ENCODE data around the gene ZNF892.
"Not testable (repeated sequence)": the region's sequence is repeated elsewhere in the genome, so short reads cannot be mapped to it uniquely, and the experiment has no call there.

The ZNF892 gene

DNA sequence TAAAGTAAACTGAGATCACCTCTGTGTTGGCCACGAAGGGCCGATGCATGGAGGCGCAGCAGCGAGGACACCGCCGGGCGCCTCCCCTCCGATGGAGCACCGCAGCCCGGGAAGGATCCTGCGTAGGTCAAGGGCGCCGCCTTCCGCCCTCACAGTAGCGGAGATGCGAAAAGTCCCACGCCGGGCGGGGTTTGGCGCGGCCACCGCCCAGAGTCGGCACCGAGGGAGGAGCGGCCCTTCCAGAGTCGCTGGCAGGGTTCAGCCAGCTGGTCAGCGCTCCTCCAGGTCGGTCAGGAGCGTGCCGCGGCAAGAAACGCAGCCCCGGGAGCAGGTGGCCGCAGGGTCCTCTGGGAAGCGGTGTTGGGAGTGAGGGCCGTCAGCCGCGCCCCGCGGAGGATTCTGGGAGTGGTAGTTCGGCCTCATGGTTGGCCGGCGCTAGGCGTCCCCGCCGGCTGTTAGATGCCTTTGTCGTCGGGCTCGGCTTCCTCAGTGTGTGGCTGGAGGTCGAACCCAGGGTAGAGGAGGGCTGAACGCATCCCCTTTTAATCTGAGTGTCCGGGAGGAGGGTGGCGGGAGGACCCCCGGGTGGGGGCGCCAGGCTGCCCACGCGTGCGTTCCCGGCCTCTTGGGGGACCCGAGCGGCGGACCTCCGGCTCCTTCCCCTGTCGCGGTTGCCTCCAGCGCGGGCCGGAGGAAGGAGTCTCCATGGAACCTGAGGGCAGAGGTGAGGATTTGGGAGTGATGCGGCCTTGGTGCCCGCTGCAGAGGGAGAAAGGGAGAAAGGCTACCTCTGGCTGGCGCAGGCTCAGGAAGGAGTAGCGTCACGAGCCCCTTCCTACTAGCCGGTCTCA lies at the start of gene ZNF892:
Gene ZNF892, plus strand, starts transcription at position 411 of the 851 bp plus-strand sequence. Its CDS starts 295 bp downstream, at position 706.
- DNase-seq (ENCODE audit: insufficient read length, low spot score): peak; percentile 98
- FAIRE-seq: peak; percentile 97

DNA sequence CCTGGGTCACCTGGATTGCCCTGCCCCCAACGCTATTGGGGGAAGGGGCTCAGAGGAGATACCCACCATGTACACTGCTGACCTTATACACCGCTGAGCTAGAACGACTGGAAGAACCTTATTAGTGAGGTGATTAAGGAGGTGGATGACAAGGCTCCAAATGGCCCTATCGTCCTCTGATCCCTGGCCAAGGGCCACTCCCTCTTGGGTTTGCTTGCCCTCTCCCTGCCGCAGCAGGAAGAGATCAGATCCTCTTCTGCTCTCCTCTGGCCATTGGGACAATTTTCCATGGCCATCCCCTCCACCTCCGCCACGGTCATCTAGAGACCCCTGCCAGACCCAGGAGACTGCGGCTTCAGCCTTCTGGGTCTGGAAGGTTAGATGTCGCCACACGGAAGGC lies 48.9 kb upstream of the ZNF892 start:
- DNase-seq (ENCODE audit: insufficient read length, low spot score) (no peak), FAIRE-seq (no peak)

DNA sequence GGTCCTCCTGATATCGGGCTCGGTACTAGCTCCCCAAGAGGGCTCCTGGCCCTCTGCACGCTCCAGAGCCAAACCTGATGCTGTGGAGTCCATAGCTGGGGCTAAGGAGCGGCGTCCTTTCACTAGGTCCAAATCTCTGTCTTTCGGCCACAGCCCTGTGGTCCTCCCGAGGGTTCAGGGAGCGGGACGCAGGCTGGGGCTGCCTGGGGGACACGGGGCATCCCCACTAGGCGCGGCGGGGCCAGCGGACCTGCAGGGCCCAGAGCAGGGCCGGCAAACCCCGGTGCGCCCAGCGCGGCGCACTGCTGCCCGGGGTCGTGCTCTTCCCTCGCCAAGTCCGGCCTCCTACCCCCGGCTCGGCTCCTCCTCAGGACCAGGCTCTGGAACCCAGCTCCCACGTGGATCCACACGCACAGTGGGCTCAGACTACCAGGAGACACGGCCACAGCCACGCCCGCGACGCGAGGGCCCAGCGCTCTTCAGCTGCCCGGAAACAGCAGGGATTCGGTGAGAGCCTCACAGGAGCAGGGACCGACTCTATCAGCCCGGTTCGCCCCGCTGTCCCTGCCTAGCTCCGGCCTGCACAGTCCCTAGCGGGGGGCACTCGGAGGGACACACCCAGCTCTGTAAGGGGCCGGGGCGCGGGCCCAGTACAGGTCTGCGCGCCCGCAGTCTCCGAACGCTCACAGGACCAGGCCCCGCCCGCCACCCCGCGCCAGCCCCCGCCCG lies 48.3 kb upstream of the ZNF892 start:
- FAIRE-seq (no peak), DNase-seq (ENCODE audit: insufficient read length, low spot score) (peak; percentile 48)

DNA sequence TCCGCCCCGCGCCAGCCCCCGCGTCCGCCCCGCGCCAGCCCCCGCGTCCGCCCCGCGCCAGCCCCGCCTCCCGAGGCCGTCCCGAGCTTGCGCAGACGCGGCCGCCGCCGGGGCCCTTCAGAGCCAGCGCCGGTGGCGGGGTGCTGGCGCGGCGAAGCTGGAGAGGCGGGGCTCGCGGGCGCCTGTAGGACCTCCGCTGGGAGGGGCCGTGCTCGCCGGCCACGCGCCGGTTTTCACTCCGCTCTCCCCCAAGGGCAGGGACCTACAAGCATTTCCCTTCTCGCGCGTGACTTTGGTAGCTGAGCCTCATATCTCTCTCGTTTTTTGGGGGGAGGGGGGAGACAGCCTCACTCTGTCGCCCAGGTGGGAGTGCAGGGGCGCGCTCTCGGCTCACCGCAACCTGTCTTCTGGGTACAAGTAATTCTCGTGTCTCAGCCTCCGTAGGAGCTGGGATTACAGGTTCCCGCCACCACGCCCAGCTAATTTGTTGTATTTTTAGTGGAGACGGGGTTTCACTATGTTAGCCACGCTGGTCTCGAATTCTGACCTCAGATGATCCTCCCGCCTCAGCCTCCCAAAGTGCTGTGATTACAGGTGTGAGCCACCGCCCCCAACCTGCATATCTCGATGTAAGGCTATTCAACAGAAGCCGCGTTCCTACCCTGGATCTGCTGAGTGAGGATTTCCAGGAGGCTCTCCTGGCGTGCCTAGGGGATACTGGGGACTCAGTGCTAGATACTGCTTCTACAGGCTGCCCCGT lies 47.5 kb upstream of the ZNF892 start, which contains the start of gene ZNF514:
Gene ZNF514, minus strand, starts transcription at position 159 of the 760 bp plus-strand sequence. CDS start 6,595 bp downstream, outside the sequence.
- FAIRE-seq (peak; percentile 4), DNase-seq (ENCODE audit: insufficient read length, low spot score) (peak; percentile 71)

DNA sequence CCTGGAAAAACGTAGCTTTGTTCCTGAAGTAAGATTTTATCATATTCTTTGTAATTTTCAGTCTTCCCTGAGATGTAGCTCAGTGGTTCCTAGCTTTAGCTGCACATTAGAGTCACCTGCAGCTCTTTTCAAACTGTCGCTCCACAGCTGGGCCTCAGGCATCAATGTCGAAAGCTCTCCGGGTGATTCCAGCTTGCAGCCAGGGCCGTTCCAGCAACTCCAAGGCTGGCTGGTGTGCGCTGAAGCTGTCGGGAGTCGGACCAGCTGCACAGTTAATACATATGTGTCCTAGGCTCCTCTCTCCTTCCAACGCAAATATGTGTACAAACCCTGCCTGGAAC lies 42.3 kb upstream of the ZNF892 start:
- DNase-seq (ENCODE audit: insufficient read length, low spot score) (no peak), FAIRE-seq (no peak)

DNA sequence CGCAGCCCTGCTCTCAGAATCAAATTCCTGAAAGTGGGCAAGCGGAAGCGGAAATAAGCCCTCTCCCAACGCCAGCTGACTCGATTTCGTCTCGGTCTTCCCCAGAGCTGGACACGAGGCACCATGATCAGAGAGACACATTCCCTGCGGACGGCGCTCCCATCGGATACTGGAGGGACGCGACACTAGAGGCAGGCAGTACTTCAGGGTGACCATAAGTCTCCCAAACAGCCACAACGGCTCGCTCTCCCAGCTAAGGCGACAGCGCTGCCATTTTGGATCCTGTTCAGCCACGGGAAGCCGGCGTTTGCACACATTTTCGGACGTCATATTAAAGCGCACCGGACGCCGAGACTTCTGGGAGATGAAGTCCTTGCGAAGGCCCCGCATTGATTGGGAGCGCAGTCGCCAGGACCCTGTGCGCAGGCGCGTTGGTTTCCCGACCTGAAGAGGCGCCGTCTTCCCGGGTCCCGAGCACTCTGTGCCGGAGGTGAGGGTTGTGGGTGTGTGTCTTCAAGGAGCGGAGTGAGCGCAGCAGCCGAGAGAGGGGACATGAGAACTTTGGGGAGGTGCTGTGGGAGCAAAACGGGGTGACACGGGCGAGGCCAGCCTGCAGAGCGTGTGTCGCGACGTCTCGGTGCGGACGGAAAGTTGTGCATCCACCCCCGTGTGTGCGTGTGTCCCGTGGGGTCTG lies 41.8 kb upstream of the ZNF892 start, which contains the start of gene ZNF2:
Gene ZNF2, plus strand, starts transcription at position 439 of the 694 bp plus-strand sequence. CDS start 10,418 bp downstream, outside the sequence.
- peak; percentile 100 for DNase-seq (ENCODE audit: insufficient read length, low spot score)
- FAIRE-seq: peak; percentile 89

DNA sequence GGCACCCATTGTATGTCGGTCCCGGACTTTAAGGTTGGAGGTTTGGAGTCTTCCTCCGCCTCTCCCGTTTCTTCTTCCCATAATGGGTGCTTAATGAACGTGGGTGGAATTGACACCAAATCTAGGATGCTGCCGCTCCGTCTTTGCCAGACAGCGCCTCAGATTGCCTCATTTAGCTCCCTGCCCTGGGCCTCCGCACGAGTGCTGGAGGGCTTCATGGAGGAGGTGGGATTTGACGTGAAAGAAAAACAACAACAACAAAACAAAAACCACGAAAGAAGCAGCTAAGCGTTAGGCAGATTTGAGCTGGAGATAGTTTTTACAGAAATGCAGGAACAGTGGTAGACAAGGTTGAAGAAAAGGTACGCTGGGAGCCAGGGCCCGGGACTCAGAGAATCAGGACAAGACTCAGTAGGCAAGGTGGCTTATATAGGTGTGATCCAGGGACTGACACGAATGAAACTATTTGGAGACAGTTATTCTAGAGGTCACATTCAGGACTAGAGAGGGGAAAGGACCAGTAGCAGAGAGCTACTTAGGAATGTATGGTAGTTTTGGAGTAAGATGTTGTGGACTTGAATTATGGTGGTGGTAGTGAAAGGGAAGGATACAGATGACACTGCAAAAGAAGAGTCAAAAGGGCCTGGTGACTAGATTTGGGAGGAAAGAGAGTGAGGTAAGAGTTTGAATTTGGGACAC lies 41.1 kb upstream of the ZNF892 start:
- DNase-seq (ENCODE audit: insufficient read length, low spot score): no peak
- peak; percentile 86 for FAIRE-seq

DNA sequence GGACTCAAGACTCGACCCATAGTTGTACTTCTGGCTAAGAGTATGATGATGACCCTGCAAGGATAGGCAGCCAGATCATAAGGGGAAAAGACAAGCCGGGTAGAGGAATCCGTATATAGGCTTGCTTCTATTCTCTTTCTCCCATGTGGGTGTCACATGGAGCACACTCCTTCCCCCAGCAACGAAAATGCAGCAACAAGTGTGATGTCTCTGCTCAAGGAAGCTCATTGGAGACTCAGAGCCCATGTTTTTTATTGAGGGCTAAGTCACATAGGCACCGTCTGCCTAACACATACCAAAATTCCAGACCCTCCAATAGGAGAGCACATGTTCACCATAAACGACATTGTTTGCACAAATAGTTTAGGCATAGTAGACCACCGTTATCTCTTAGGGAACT lies 35.4 kb upstream of the ZNF892 start:
- DNase-seq (ENCODE audit: insufficient read length, low spot score) (no peak), FAIRE-seq (no peak)

DNA sequence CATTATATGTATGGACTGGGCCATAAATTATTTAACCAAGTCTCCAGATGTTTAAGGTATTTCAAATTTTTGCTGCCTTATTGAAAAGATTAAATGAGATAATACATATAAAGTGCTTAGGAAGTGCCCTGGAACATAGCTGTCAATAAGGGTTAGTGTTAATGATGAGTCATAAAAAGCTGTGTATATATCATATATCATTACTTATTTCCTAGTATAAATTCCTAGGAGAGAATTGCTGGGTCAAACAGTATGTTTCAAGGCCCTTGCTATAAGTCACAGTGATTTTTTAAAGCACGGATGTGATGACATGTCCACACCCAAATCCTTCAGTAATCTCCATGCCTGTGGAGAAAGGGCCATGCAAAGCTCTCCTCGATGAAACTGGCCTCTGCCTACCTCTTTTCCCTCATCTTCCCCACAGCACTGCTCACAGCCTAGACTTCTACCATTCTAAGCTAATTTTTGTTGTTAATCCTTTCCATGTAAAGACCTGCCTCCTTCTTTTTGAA lies 33.2 kb upstream of the ZNF892 start:
- FAIRE-seq (no peak), DNase-seq (ENCODE audit: insufficient read length, low spot score) (no peak)

DNA sequence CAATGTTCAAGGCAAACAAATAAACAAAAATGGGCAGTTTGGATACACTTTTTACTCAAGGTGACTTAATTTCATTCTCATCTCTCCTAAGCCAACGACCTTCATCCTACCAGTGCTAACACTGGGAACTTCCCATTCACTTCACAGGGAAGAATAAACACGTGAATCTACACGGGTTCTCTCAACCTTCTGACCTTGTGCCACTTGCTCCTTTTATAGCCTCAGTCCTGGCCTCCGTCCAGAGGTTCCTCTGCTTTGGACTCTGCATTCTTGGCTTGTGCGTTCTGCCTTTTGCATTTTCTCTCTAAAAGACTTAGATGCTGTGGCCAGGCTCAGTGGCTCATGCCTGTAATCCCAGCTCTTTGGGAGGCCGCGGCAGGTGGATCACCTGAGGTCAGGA lies 27.9 kb upstream of the ZNF892 start:
- FAIRE-seq (no peak), DNase-seq (ENCODE audit: insufficient read length, low spot score) (no peak)

DNA sequence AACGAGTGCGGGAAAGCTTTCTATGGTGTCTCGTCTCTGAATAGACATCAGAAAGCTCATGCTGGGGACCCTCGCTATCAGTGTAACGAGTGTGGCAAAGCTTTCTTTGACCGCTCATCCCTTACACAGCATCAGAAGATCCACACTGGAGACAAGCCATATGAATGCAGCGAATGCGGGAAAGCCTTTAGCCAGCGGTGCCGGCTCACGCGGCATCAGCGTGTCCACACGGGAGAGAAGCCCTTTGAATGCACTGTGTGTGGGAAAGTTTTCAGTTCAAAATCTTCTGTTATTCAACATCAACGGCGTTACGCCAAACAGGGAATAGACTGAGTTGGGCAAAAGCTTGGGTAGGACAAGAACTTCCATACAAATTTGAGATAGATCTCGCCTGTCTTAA lies 25.5 kb upstream of the ZNF892 start:
- no peak for FAIRE-seq
- no peak for DNase-seq (ENCODE audit: insufficient read length, low spot score)

DNA sequence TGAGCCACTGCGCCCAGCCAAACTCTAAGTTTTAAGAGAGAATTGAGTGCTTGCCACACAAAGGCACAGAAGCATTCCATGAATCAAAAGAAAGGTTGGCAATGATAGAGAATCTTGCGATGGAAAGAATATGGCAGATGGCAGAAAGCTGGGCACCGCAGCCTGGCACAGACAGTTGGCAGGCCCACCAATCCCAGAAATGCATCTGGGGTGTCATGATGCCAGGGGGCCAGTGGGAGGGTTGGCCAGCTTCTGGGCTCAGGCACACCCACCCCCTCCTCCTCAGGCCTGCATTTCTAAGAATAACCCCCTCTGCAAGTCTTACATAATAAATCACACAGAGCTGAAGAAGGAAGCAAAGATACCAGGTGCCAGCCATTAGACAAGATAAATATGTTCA lies 22.1 kb upstream of the ZNF892 start:
- DNase-seq (ENCODE audit: insufficient read length, low spot score): no peak
- FAIRE-seq: no peak

DNA sequence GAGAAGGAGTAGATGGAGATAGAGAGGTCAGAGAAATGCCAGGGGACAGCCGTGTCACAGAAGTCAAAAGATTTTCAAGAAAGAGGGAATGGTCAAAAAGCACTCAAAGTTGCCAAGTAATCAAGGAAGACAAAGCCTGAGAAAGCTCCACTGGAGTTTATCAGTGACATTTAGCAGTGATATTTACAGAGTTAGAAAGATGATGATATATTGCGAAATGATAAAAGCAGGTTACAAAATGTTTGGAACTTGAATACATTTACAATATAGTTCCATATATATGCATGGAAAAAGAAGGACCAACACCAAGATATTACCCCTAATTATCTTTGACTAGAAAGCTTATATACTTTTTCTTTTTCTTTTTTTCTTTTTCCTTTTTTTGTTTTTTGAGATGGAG lies 21.3 kb upstream of the ZNF892 start:
- DNase-seq (ENCODE audit: insufficient read length, low spot score) (no peak), FAIRE-seq (peak; percentile 4)

DNA sequence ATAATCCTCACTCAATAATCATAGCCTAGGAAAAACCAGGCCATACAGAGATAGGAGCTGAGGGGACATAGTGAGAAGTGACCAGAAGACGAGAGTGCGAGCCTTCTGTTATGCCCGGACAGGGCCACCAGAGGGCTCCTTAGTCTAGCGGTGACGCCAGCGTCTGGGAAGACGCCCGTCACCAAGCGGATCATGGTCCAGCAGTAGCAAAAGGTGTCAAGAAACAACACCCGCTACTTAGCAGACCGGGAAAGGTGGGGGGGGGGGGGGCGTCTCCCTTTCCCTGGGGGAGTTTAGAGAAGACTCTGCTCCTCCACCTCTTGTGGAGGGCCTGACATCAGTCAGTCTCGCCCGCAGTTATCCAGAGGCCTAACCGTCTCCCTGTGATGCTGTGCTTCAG lies 14.4 kb upstream of the ZNF892 start:
- DNase-seq (ENCODE audit: insufficient read length, low spot score); FAIRE-seq: not testable (repeated sequence)

DNA sequence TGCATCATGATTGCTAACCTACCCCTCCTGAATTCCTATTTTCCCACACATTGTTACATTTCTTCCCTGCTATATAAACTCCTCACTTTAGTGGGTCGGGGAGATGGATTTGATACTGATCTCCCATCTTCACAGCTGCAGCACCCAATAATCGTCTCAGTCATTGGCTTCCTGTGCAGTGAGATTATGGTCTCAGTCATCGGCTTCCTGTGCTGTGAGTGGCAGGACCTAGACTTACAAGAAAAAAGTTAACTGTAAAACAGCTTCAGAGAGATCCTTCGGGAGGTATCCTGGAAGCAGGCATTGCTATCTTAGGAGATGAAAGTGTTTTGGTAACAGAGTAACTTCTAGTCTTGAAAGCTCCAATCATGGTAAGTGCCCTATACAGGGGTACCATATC lies 3.4 kb upstream of the ZNF892 start:
- DNase-seq (ENCODE audit: insufficient read length, low spot score) (no peak), FAIRE-seq (no peak)

DNA sequence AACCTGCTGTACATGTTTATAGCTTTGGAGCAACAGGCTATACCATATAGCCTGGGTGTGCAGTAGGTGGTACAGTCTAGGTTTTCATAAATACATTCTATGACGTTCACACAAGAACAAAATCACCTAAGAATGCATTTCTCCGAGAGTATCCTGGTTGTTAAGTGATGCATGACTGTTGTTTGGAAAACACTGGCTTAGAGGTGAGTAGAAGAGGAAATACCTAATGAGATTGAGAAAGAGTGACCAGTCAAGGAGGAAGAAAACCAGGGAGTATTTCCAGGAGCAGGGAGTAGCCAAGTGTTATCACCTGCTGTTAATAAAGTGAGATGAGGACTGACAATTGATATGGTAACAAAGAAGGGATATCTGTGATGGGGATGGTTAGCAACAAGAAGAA lies 2.9 kb upstream of the ZNF892 start:
- no peak for DNase-seq (ENCODE audit: insufficient read length, low spot score)
- no peak for FAIRE-seq

DNA sequence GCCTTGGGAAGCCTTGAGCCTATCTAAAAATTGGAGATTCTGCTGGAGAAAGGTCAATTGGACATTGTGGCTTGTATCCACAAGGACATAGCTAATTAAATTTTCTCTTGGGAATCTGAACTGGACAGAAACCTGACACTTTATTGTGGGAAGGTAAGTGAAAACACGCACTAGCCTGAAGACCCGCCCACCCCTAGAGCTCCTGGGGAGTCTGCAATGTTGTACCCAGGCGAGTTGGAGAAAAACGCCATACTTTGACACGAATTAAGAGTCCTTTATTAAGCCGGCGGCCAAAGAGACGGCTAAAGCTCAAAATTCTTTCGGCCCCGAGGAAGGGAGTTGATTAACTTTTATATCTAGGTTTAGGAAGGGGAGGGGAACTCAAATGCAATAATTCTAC lies 1.2 kb upstream of the ZNF892 start:
- FAIRE-seq: no peak
- no peak for DNase-seq (ENCODE audit: insufficient read length, low spot score)

DNA sequence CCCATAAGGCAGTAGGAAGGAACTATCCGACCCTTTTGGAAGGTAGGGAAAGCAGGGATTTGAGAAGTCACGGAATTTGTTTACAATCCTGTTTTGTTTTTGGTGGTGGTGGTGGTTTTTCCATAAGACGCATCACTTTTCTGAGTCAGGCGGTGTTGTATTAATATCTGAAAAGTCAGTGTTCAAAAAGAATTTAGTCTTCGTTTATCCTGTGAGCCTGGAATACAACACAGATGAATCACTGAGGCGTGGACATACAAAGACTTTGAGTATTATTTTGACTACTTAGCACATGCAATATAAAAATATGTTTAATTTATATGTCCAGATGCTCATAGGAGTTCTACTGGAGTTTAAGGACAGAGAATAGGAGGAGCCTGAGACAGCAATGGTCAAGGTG lies 785 bp downstream of the ZNF892 start:
- FAIRE-seq: no peak
- no peak for DNase-seq (ENCODE audit: insufficient read length, low spot score)

DNA sequence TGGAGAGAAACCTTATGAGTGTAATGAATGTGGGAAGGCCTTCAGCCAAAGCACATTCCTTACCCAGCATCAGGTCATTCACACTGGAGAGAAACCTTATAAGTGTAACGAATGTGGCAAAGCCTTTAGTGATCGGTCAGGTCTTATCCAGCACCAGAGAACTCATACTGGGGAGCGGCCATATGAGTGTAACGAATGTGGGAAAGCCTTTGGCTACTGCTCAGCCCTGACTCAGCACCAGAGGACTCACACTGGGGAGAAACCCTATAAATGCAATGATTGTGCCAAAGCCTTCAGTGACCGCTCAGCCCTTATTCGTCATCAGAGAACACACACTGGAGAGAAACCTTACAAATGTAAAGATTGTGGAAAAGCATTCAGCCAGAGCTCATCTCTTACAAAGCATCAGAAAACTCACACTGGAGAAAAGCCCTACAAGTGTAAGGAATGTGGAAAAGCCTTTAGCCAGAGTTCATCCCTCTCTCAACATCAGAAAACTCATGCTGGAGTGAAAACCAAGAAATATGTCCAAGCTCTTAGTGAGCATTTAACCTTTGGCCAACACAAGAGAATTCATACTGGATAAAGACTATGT lies 7.8 kb downstream of the ZNF892 start:
- DNase-seq (ENCODE audit: insufficient read length, low spot score) (no peak), FAIRE-seq (no peak)

Measured in HTR-8/SVneo (cell line).